Tibial nerve (tissue), 4 donors: ENCODE measurements around the gene TMEM222. TPM values are rescaled to one million over a fixed set of nuclear protein-coding genes. Genes with fewer than 3 reads are reported as not detected.
A peak's percentile ranks its signal among the peaks of the same experiment; 100 is the strongest.

Experiments
- DNase-seq, 2 donors: peaks; one replicate each; pipeline ENCODE4 v3.0.0-alpha.2; 2019; ENCODE audit warnings: low spot score in 2 of 2
- H3K27ac ChIP-seq, 4 donors: fragments of 200-600 bp; sonication (generic) in 3 of 4; one replicate each; pipeline ENCODE4 v1.5.1; 2017 to 2019; ENCODE audit warnings: mild to moderate bottlenecking in 1 of 4
- H3K27me3 ChIP-seq, 2 donors: fragments of 200-600 bp; sonication (generic) in 1 of 2; one replicate each; pipeline versions ENCODE4 v1.5.1 to v1.6.0; 2017 to 2019
- H3K36me3 ChIP-seq, 3 donors: fragments of 200-600 bp; sonication (generic); one replicate each; pipeline ENCODE4 v1.5.1; 2018 to 2019
- H3K4me1 ChIP-seq, 4 donors: fragments of 200-600 bp; sonication (generic) in 3 of 4; one replicate each; pipeline ENCODE4 v1.5.1; 2017 to 2019
- H3K4me3 ChIP-seq, 4 donors: fragments of 200-600 bp; sonication (generic) in 3 of 4; one replicate each; pipeline ENCODE4 v1.5.1; 2017 to 2019; ENCODE audit warnings: mild to moderate bottlenecking in 1 of 4, moderate library complexity in 1 of 4
- H3K9me3 ChIP-seq, 4 donors: fragments of 200-600 bp; sonication (generic) in 3 of 4; one replicate each; pipeline ENCODE4 v1.5.1; 2017 to 2019
- EP300 ChIP-seq, 2 donors: sonication (generic); formaldehyde crosslinking; IDR thresholded peaks; one replicate each; pipeline ENCODE4 v1.6.1; 2017; ENCODE audit warnings: antibody characterized with exemption in 2 of 2, mild to moderate bottlenecking in 1 of 2
- POLR2A ChIP-seq, 2 donors: fragments of 450-650 bp; IDR thresholded peaks; one replicate each; pipeline ENCODE4 v1.6.1; 2017; ENCODE audit warnings: antibody characterized with exemption in 2 of 2, mild to moderate bottlenecking in 2 of 2, moderate library complexity in 2 of 2
- WGBS, 2 donors: methylation state at CpG; one replicate each; pipeline ENCODE4 v1.1.5; 2018; 5-methylcytosine and 5-hydroxymethylcytosine counted together
- total RNA-seq, 4 donors: library from RNA; depleted of rRNA; stranded (reverse); fragments of >200 nt; gene quantifications; one replicate each; pipeline ENCODE4 v1.1.0, GENCODE V29; 2016
- TF ChIP-seq, protein P1 (sequence below), 5 experiments: fragments of 200-600 bp in 3 of 5; fragments of 450-650 bp in 2 of 5; sonication (generic) in 3 of 5; IDR thresholded peaks; one replicate each; pipeline ENCODE4 v1.5.1; 2016 to 2019; ENCODE audit warnings: antibody characterized with exemption in 5 of 5, mild to moderate bottlenecking in 3 of 5, moderate library complexity in 2 of 5

The TMEM222 gene
- total RNA-seq, 4 donors from 2014 or later: 21.4 to 35.4 (median 27.5) TPM

GRCh38 chr1:27366411-27367159 is 44.6 kb downstream of the TMEM222 start, which contains the start of gene MAP3K6:
Gene MAP3K6, minus strand, starts transcription at chr1:27366961. Its CDS starts 364 bp downstream, at chr1:27366597.
- Histone ChIP-seq H3K27ac (peak within 1 kb of the TSS; percentile 95 to 100 (median 97)), H3K9me3 (no peaks in the 10 kb centered on the region), H3K36me3 (peaks cover 0 to 32% (median 6%) of the 10 kb centered on the region in 3 donors), H3K27me3 (no peaks in the 10 kb centered on the region), H3K4me3 (peak within 1 kb of the TSS; percentile 66 to 82 (median 74)), H3K4me1 (peaks cover 0 to 52% (median 33%) of the 10 kb centered on the region in 4 donors)
- DNase-seq: peak; percentile 83 to 85
- peak; percentile 34 to 93 for TF ChIP-seq EP300 (IDR thresholded peaks at IDR 0.05)
- TF ChIP-seq POLR2A (IDR thresholded peaks at IDR 0.05): peak; percentile 65 to 80
- TF ChIP-seq, protein P1, sequence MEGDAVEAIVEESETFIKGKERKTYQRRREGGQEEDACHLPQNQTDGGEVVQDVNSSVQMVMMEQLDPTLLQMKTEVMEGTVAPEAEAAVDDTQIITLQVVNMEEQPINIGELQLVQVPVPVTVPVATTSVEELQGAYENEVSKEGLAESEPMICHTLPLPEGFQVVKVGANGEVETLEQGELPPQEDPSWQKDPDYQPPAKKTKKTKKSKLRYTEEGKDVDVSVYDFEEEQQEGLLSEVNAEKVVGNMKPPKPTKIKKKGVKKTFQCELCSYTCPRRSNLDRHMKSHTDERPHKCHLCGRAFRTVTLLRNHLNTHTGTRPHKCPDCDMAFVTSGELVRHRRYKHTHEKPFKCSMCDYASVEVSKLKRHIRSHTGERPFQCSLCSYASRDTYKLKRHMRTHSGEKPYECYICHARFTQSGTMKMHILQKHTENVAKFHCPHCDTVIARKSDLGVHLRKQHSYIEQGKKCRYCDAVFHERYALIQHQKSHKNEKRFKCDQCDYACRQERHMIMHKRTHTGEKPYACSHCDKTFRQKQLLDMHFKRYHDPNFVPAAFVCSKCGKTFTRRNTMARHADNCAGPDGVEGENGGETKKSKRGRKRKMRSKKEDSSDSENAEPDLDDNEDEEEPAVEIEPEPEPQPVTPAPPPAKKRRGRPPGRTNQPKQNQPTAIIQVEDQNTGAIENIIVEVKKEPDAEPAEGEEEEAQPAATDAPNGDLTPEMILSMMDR (IDR thresholded peaks at IDR 0.05): peak; percentile 16 to 73 (median 45)
- WGBS, 2 donors: 0 to 2% methylated on average over 26 of the region's 67 CpGs

DNA sequence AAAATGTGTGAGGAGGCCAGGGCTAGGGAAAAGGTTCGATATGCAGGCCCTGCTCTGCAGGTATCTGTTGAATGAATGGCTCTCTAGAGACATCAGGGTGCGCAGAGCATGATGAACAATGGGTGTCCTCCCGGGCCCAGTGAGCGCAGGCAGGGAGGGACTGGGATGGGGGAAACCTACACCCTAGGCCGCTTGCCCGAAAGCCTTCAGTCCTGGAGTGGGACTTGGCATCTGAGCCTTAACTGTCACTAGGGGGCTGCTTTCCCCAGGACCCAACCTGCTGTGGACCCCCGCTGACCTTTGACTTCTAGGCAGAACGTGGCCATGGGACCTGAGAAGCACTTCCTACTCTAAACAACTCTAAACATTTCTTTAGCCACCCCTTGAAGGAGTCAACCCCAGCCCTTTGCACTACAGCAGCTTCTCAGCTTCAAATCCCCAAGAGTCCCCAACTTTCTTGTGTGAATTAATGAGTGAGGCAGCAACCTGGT is 45.2 kb downstream of the TMEM222 start:
- Histone ChIP-seq H3K9me3 (no peaks in the 10 kb centered on the region), H3K4me1 (peaks cover 0 to 52% (median 33%) of the 10 kb centered on the region in 4 donors), H3K4me3 (peak overlapping the region; percentile 66 to 82 (median 74)), H3K27me3 (no peaks in the 10 kb centered on the region), H3K27ac (peak overlapping the region; percentile 95 to 100 (median 97)), H3K36me3 (peaks cover 0 to 26% (median 6%) of the 10 kb centered on the region in 3 donors)
- no peak for DNase-seq
- WGBS, 2 donors: 21 to 37% methylated on average over 8 of the region's 8 CpGs
- TF ChIP-seq POLR2A (IDR thresholded peaks at IDR 0.05): no peak
- TF ChIP-seq, protein P1 (IDR thresholded peaks at IDR 0.05): peak in 1 of 5 experiments; percentile 1
- no peak for TF ChIP-seq EP300 (IDR thresholded peaks at IDR 0.05)

- peaks cover 0 to 43% (median 32%) of the 10 kb centered on the region in 4 donors for H3K4me1 ChIP-seq
- no peak overlapping the region for H3K4me3 ChIP-seq
- no peaks in the 10 kb centered on the region for H3K9me3 ChIP-seq
- no peak for DNase-seq
- no peak for TF ChIP-seq POLR2A (IDR thresholded peaks at IDR 0.05)
- TF ChIP-seq, protein P1 (IDR thresholded peaks at IDR 0.05): peak in 2 of 5 experiments; percentile 9 to 20
- no peak for TF ChIP-seq EP300 (IDR thresholded peaks at IDR 0.05)
- 68 to 81% methylated on average over 12 to 13 of the region's 13 CpGs for WGBS, 2 donors
- peak overlapping the region in 3 of 4 donors; percentile 20 to 65 (median 36) for H3K27ac ChIP-seq
- no peaks in the 10 kb centered on the region for H3K27me3 ChIP-seq
- peaks cover 0 to 8% (median 0%) of the 10 kb centered on the region in 3 donors for H3K36me3 ChIP-seq
These were observed 47.1 kb downstream of the TMEM222 start for GRCh38 chr1:27368869-27369582.

- Histone ChIP-seq H3K4me3 (no peak overlapping the region), H3K36me3 (no peaks in the 10 kb centered on the region), H3K4me1 (peaks cover 0 to 25% (median 15%) of the 10 kb centered on the region in 4 donors), H3K9me3 (no peaks in the 10 kb centered on the region), H3K27me3 (no peaks in the 10 kb centered on the region), H3K27ac (no peak overlapping the region)
- TF ChIP-seq EP300 (IDR thresholded peaks at IDR 0.05) (no peak), POLR2A (IDR thresholded peaks at IDR 0.05) (no peak)
- TF ChIP-seq, protein P1 (IDR thresholded peaks at IDR 0.05): no peak
- WGBS, 2 donors: 82 to 86% methylated on average over 19 of the region's 19 CpGs
- DNase-seq: no peak
These were observed 50.3 kb downstream of the TMEM222 start for GRCh38 chr1:27372022-27372807.
